ENCODE data around the gene LIX1L. TPM values are rescaled to one million over a fixed set of nuclear protein-coding genes. Genes with fewer than 3 reads are reported as not detected.

LIX1L gene
- total and polyA plus RNA-seq, 10 donors = 11.0 to 52.9 (median 36.3) TPM

DNA sequence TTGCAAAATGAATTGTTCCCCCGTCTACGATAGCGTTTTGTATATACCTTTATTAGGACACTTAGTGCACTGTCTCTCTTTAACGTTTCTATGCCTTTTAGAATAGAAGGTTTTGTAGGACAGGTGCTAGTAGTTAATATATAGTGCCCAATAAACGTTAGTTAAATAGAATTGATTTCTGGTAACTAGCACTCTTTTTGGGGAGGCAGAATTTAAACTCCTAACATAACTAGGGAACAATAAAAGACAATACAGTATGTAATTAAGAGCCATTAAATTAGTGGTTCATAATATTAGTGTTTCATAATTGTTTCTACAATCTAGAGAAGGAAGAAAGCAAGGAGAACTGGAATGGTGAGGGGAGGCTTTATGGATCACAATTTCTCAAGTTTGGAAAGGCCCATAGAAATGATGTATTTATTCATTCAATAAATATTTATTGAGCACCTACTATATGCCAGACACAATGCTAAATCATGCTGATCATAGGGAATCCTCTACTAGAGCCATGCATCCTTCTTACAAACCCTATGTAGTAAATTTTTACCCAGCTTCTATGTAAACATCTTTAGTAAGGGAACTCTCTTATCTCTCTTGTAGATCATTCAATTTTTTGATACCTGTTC is 7.4 kb upstream of the LIX1L start:
- Histone ChIP-seq H3K27me3 (replicated peaks in 1 of 7) (peaks cover 0 to 14% (median 0%) of the 10 kb centered on the region in 7 donors), H3K4me3 (peak overlapping the region; percentile 43 to 80 (median 54)), H3K4me1 (peaks cover 22 to 79% (median 53%) of the 10 kb centered on the region in 6 donors), H3K27ac (peak overlapping the region; percentile 90 to 98 (median 92)), H3K36me3 (peaks cover 0 to 6% (median 0%) of the 10 kb centered on the region in 6 donors), H3K9me3 (peaks cover 0 to 12% (median 9%) of the 10 kb centered on the region in 8 donors)
- 0 to 8% (median 1%) methylated on average over 5 of the region's 5 CpGs for WGBS, 5 donors
- no peak for DNase-seq
- intact Hi-C loops (cut with DNase I; ENCODE audit: low total_unique reads) = no loop called here
- no peak for TF ChIP-seq POLR2A (IDR thresholded peaks at IDR 0.05)

DNA sequence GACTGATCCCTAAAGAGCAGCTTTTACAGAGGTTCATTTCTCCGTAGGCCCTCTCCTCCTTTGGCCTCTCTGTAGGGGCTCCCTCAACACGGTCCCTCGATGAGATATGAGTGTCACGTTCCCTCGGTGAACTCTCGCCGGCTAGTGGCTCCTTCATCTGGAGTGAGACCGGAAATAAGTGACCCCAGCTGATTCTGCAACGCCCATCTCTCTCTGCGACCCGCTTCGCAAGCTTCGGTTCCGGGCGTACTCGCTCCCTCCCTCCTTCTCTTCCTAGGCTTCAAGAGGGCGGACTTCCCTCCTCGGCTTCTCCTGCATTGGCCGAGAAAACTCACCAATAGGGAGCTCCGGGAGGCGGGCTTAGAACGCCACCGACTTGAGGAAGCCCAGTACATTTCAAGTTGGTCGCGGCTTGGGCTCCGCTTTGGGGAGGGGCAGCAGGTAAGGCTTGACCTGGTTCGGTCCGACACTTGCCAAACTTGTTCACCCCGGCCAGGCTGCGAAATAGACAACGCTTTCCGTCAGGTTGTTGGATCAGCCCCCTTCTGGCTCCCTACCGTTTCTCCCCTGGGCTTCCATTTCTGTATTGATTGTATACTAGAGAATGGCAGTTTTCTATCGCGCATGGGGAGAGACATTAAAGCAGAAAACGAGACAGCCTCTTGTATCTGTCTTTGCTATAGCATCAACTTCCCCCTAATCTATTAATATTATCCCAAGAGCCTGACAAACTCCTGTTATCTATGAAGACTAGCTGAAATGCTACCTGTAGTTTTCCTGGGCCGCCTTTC is 6.7 kb upstream of the LIX1L start, which contains the start of the genes ANKRD34A and POLR3GL:
TSS of gene ANKRD34A (minus strand) at position 248 of the 791 bp plus-strand sequence. CDS start 2,816 bp downstream, outside the sequence.
TSS of gene POLR3GL (plus strand) at position 363 of the 791 bp plus-strand sequence. CDS start 10,176 bp downstream, outside the sequence.
- peak within 1 kb of the TSS; percentile 43 to 80 (median 54) for H3K4me3 ChIP-seq
- peaks cover 0 to 14% (median 0%) of the 10 kb centered on the region in 7 donors for H3K27me3 ChIP-seq (replicated peaks in 1 of 7)
- peak; percentile 99 for DNase-seq
- peak within 1 kb of the TSS; percentile 90 to 98 (median 92) for H3K27ac ChIP-seq
- peaks cover 22 to 84% (median 60%) of the 10 kb centered on the region in 6 donors for H3K4me1 ChIP-seq
- TF ChIP-seq, protein P1, sequence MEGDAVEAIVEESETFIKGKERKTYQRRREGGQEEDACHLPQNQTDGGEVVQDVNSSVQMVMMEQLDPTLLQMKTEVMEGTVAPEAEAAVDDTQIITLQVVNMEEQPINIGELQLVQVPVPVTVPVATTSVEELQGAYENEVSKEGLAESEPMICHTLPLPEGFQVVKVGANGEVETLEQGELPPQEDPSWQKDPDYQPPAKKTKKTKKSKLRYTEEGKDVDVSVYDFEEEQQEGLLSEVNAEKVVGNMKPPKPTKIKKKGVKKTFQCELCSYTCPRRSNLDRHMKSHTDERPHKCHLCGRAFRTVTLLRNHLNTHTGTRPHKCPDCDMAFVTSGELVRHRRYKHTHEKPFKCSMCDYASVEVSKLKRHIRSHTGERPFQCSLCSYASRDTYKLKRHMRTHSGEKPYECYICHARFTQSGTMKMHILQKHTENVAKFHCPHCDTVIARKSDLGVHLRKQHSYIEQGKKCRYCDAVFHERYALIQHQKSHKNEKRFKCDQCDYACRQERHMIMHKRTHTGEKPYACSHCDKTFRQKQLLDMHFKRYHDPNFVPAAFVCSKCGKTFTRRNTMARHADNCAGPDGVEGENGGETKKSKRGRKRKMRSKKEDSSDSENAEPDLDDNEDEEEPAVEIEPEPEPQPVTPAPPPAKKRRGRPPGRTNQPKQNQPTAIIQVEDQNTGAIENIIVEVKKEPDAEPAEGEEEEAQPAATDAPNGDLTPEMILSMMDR (IDR thresholded peaks at IDR 0.05 in 8 of 11, conservative IDR thresholded peaks at IDR 0.05 in 3 of 11) = peak in 1 of 11 experiments; percentile 29
- TF ChIP-seq POLR2A (IDR thresholded peaks at IDR 0.05) (peak; percentile 16 to 96 (median 53)), POLR2AphosphoS5 (IDR thresholded peaks at IDR 0.05) (peak; percentile 91 to 99 (median 98))
- 0 to 1% (median 1%) methylated on average over 27 to 37 of the region's 37 CpGs for WGBS, 5 donors
- intact Hi-C loops (cut with DNase I; ENCODE audit: low total_unique reads) = no loop called here
- H3K36me3 ChIP-seq = peaks cover 0 to 6% (median 0%) of the 10 kb centered on the region in 6 donors
- peaks cover 0 to 12% (median 9%) of the 10 kb centered on the region in 8 donors for H3K9me3 ChIP-seq

DNA sequence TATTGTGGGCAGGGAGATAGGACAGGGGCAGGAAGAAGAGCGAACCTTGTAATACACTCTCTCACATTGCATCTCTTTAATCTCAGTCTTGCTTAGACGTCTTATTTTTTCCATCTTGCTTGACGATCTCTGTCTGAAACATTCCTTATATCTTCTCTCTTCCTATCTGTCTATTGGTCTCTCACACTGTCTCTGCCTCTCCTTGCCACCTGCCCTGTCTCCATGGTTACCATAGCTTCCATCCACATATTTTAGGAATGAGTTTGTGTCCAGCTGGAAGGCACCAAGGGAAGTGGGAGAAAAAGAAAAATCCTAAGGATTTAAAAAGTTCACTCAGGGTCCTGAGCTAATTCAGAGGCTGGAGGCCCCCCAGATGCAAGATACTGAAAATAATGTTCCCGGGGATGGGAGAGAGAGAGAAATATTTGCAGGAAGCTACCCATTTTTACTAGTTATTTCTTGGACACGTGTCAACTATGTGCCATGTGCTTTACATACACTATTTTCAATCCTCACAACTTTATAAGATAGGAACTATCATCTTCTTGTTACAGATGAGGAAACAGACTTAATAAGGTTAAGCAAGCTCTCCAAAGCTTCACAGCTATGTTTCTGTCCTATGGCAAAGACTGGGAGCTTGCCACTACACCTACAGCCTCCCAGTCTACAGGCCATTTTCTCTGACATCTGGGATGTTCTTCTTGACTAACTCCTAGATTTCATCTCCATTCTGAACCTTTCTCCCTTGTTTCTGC is 5.6 kb upstream of the LIX1L start:
- H3K9me3 ChIP-seq = peaks cover 0 to 12% (median 9%) of the 10 kb centered on the region in 8 donors
- H3K27ac ChIP-seq = peak overlapping the region; percentile 90 to 98 (median 92)
- peaks cover 0 to 14% (median 0%) of the 10 kb centered on the region in 7 donors for H3K27me3 ChIP-seq (replicated peaks in 1 of 7)
- 43 to 62% (median 58%) methylated on average over 5 of the region's 5 CpGs for WGBS, 5 donors
- no peak for TF ChIP-seq POLR2A (IDR thresholded peaks at IDR 0.05)
- TF ChIP-seq, protein P1 (IDR thresholded peaks at IDR 0.05 in 8 of 11, conservative IDR thresholded peaks at IDR 0.05 in 3 of 11) = no peak
- TF ChIP-seq POLR2AphosphoS5 (IDR thresholded peaks at IDR 0.05) = no peak
- H3K4me3 ChIP-seq = peak overlapping the region in 7 of 8 donors; percentile 43 to 80 (median 52)
- intact Hi-C loops (cut with DNase I; ENCODE audit: low total_unique reads) = no loop called here
- H3K36me3 ChIP-seq = peaks cover 0 to 6% (median 0%) of the 10 kb centered on the region in 6 donors
- H3K4me1 ChIP-seq = peaks cover 31 to 87% (median 71%) of the 10 kb centered on the region in 6 donors
- DNase-seq = no peak

All from spleen (tissue), 11 donors.